HAP-1 (cell line): ENCODE measurements around the gene ZNF275.
"Not testable (repeated sequence)": the region's sequence is repeated elsewhere in the genome, so short reads cannot be mapped to it uniquely, and the experiment has no call there.

ENCODE experiments used
- DNase-seq, 2 experiments: peaks; one replicate each; pipeline ENCODE4 v3.0.0-alpha.2; 2016 to 2020; ENCODE audit warnings: low spot score in 2 of 2
- H3K27me3 ChIP-seq: fragments of 250-450 bp; sonication (Bioruptor Pico); 2 replicates; pipeline ENCODE4 v1.5.1; 2020; ENCODE audit warnings: low read depth, mild to moderate bottlenecking, moderate library complexity
- H3K36me3 ChIP-seq: fragments of 250-450 bp; sonication (Bioruptor Pico); replicated peaks from 2 replicates; pipeline ENCODE4 v1.5.1; 2020; ENCODE audit warnings: mild to moderate bottlenecking
- H3K4me1 ChIP-seq: fragments of 250-450 bp; sonication (Bioruptor Pico); 2 replicates; pipeline ENCODE4 v1.5.1; 2020; ENCODE audit warnings: mild to moderate bottlenecking
- H3K4me3 ChIP-seq: fragments of 250-450 bp; sonication (Bioruptor Pico); 2 replicates; pipeline ENCODE4 v1.5.1; 2020; ENCODE audit warnings: mild to moderate bottlenecking, moderate library complexity
- H3K9me3 ChIP-seq: fragments of 250-450 bp; sonication (Bioruptor Pico); 2 replicates; pipeline ENCODE4 v1.5.1; 2020; ENCODE audit warnings: mild to moderate bottlenecking, moderate library complexity
- in situ Hi-C: fragments of 300-500 bp; cut with MboI; formaldehyde crosslinking; loops from 3 replicates; pipeline ENCODE4 v1.14.3; 2020; ENCODE audit warnings: low sequenced_read_pairs, inconsistent platforms, mixed read lengths

The ZNF275 gene

GRCh38 chrX:153380691-153381090, 46.7 kb downstream of the ZNF275 start:
- no peak overlapping the region for H3K4me3 ChIP-seq
- DNase-seq = no peak
- no peaks in the 10 kb centered on the region for H3K27me3 ChIP-seq
- H3K9me3 ChIP-seq = no peaks in the 10 kb centered on the region
- H3K4me1 ChIP-seq = no peaks in the 10 kb centered on the region
- H3K36me3 ChIP-seq = no peaks in the 10 kb centered on the region
- in situ Hi-C loops = no loop called here

GRCh38 chrX:153381684-153382532, 48.0 kb downstream of the ZNF275 start:
- Histone ChIP-seq H3K4me3 (no peak overlapping the region), H3K4me1 (no peaks in the 10 kb centered on the region), H3K36me3 (no peaks in the 10 kb centered on the region), H3K9me3 (no peaks in the 10 kb centered on the region), H3K27me3 (no peaks in the 10 kb centered on the region)
- DNase-seq = peak; percentile 23 to 72
- in situ Hi-C loops = no loop called here

- no peaks in the 10 kb centered on the region for H3K4me1 ChIP-seq
- H3K36me3 ChIP-seq = no peaks in the 10 kb centered on the region
- no peak overlapping the region for H3K4me3 ChIP-seq
- no peak for DNase-seq
- no peaks in the 10 kb centered on the region for H3K27me3 ChIP-seq
- no peaks in the 10 kb centered on the region for H3K9me3 ChIP-seq
- in situ Hi-C loops = no loop called here
These were observed 48.9 kb downstream of the ZNF275 start for GRCh38 chrX:153382563-153383482.

DNA sequence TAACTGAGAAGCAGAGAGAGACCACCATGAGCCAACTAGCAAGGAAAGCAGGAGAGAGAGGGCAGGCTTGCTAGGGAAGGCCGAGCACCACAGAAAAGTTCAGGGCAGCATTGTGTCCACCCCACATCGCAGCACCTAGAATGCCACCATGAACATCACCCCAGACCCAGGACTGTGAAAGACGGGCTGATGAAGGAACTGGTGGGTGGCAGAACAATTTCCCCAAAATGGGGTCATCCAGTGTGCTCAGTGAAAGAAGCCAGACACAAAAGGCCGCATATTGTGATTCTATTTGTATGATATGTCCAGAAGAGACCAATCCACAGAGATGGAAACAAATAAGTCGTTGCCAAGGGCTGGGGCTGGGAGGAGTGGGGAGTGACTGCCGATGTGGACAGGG, 50.4 kb downstream of the ZNF275 start:
- Histone ChIP-seq H3K36me3 (no peaks in the 10 kb centered on the region), H3K9me3 (no peaks in the 10 kb centered on the region), H3K4me3 (no peak overlapping the region), H3K4me1 (no peaks in the 10 kb centered on the region), H3K27me3 (no peaks in the 10 kb centered on the region)
- in situ Hi-C loops = no loop called here
- no peak for DNase-seq

DNA sequence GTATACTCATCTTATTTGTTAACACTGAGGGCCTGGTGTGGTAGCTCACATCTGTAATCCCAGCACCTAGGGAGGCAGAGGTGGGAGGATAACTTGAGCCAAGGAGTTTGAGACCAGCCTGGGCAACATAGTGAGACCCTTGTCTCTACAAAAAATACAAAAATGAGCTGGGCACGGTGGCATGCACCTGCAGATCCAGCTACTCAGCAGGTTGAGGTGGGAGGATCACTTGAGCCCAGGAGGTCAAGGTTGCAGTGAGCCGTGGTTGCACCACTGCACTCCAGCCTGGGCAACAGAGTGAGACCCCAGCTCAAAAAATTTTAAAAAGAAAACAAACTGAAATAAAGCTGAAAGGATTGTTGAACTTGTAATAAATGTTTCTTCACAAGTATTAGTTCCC, 51.0 kb downstream of the ZNF275 start:
- H3K4me3 ChIP-seq, H3K4me1 ChIP-seq, DNase-seq, H3K36me3 ChIP-seq, in situ Hi-C loops, H3K27me3 ChIP-seq, H3K9me3 ChIP-seq: not testable (repeated sequence)

- Histone ChIP-seq H3K27me3 (no peaks in the 10 kb centered on the region), H3K4me1 (no peaks in the 10 kb centered on the region), H3K9me3 (no peaks in the 10 kb centered on the region), H3K4me3 (no peak overlapping the region), H3K36me3 (no peaks in the 10 kb centered on the region)
- no peak for DNase-seq
- in situ Hi-C loops = no loop called here
These were observed 52.1 kb downstream of the ZNF275 start for GRCh38 chrX:153386097-153386496.

- no peaks in the 10 kb centered on the region for H3K27me3 ChIP-seq
- in situ Hi-C loops = no loop called here
These were observed 53.4 kb downstream of the ZNF275 start for GRCh38 chrX:153387345-153387744.

DNA sequence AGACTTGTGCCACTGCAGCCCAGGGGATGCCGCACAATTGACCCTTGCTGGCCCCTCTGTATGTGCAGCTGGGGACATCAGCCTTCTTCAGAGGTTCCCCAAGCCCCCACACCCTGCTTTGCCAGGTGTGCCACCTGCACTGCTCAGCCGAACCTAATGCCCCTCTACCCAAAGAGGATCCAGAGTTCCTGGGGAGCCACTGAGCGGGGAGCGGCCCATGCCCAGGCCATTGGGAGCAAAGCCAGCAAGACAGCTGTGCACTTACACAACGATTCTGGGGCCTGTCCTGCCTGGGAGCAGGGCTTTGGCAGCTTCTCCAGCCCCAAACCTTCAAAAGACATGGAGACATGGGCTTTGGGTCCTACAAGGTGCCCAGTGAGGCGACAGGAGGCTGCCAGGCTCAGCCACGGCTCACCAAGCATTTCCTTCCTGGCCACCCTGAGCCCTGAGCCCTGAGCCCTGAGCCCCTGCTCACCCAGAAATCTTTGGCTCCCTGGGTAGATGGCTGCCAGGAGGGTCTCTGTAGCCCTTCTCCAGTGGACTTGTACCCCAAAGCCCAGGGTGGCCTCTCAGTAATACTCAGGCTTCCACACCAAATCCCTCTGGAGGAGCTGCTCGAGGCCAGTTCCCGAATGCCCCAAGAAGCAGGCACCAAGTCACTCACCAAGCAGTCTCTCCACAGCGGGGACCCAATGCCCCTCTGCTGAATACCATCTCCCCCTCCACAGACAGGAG, 54.2 kb downstream of the ZNF275 start:
- in situ Hi-C loops = no loop called here
- Histone ChIP-seq H3K4me1 (no peaks in the 10 kb centered on the region), H3K27me3 (no peaks in the 10 kb centered on the region), H3K4me3 (no peak overlapping the region), H3K36me3 (no peaks in the 10 kb centered on the region), H3K9me3 (no peaks in the 10 kb centered on the region)
- DNase-seq = no peak

More at GRCh38 chrX:153387345-153387744, 53.4 kb downstream of the ZNF275 start:
- Histone ChIP-seq H3K4me3 (no peak overlapping the region), H3K4me1 (no peaks in the 10 kb centered on the region), H3K9me3 (no peaks in the 10 kb centered on the region), H3K36me3 (no peaks in the 10 kb centered on the region)
- no peak for DNase-seq

DNA sequence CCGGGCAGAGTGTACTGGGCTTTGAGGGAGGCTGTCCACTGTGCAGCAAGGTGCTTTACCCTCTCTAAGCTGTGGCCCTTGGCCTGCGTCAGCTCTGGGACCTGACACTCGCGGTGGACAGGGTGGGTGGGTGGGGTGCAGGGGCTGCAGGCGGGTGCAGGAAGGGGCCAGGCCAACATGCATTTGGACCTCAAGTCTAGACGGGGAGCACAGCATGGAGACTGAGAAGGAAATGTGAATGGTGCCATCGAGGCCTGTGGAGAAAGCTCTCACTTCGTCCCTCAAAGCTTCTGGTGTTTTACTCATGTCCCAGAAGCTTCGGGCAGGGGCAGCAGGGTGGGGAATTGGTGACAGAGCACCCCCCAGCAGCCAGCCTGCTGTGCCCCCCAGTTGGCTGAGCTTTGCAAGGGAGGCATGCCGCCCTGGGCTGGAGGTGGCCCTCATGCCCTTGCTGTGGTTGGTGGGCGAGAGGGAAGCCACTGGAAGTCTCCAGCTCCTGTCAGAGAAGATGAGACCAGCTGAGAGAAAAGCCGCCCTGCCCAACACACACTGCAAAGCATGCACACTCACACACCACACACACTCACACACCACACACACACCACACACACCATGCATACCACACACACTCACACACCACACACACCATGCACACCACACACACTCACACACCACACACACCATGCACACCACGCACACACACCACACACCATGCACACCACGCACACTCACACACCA, 54.9 kb downstream of the ZNF275 start:
- H3K27me3 ChIP-seq = no peaks in the 10 kb centered on the region
- no peaks in the 10 kb centered on the region for H3K36me3 ChIP-seq
- no peaks in the 10 kb centered on the region for H3K9me3 ChIP-seq
- no peak for DNase-seq
- no peaks in the 10 kb centered on the region for H3K4me1 ChIP-seq
- no peak overlapping the region for H3K4me3 ChIP-seq
- in situ Hi-C loops = no loop called here

GRCh38 chrX:153389460-153389768, 55.5 kb downstream of the ZNF275 start:
- H3K27me3 ChIP-seq, DNase-seq, in situ Hi-C loops, H3K4me3 ChIP-seq, H3K36me3 ChIP-seq, H3K9me3 ChIP-seq, H3K4me1 ChIP-seq: not testable (repeated sequence)

DNA sequence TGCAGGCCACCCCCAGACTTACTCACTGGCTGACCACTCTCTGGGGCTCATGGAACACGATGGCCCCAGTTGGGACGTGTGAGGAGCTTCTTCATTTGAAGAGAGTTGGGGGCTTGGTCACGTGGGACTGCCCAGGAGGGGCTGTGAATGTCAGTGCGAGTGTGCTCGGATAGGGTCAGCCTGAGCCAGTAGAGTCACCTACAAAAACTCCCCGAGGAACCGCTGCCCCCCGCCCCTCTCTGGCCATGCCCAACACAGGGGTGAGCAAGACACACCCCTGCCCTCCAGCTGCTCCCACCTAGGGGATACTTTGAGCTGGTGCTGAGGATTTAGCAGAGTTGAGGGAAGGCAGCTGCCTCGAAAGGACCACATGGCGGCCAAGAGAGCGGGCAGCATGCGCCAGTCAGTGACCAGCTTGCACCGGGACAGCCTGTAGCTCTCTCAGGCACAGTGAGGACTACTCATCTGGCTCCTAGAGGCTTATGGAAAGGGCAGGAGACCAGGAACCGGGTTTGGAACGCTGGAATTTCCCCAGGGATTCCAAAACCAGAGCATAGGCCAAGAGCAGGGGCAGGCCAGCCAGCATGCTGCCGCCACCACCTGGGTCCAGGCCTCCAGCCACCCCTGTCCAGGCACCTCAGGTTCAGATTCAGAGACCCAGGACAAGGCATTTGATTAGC, 58.8 kb downstream of the ZNF275 start:
- Histone ChIP-seq H3K9me3 (no peaks in the 10 kb centered on the region), H3K36me3 (no peaks in the 10 kb centered on the region), H3K4me3 (no peak overlapping the region), H3K27me3 (no peaks in the 10 kb centered on the region), H3K4me1 (no peaks in the 10 kb centered on the region)
- in situ Hi-C loops = no loop called here
- no peak for DNase-seq

- DNase-seq = no peak
- in situ Hi-C loops = no loop called here
- Histone ChIP-seq H3K9me3 (no peaks in the 10 kb centered on the region), H3K4me1 (no peaks in the 10 kb centered on the region), H3K27me3 (peaks cover 2% of the 10 kb centered on the region), H3K36me3 (no peaks in the 10 kb centered on the region), H3K4me3 (no peak overlapping the region)
These were observed 60.7 kb downstream of the ZNF275 start for GRCh38 chrX:153394612-153395011.
